WTC11 (cell line): Measurements from ENCODE around the gene DUSP5. TPM values are rescaled to one million over a fixed set of nuclear protein-coding genes. Genes with fewer than 3 reads are reported as not detected.

Experiments
- ATAC-seq: fragments of 200-7000 bp; cut with Tn5 transposase; 2 replicates; pipeline ENCODE4 v1.10.0; 2021; ENCODE audit warnings: mild to moderate bottlenecking, moderate library complexity
- CTCF ChIA-PET: fragments of 300-600 bp; sonication (Branson Sonifier 250); formaldehyde crosslinking; loops from one replicate; lab custom pipeline; 2021; ENCODE audit warnings: antibody characterized with exemption; lab: Charles Lee
- POLR2A ChIA-PET: fragments of 350-600 bp; sonication (Branson Sonifier 250); formaldehyde crosslinking; loops from one replicate; lab custom pipeline; 2021; ENCODE audit warnings: antibody characterized with exemption; lab: Charles Lee
- DNase-seq: peaks from one replicate; pipeline ENCODE4 v3.0.0; 2021; ENCODE audit warnings: low spot score
- H3K27ac Mint-ChIP-seq: 2 replicates; pipeline ENCODE4 v1.8.0; 2021; ENCODE audit warnings: mixed read lengths
- H3K27me3 Mint-ChIP-seq: 2 replicates; pipeline ENCODE4 v1.8.0; 2021; ENCODE audit warnings: low read depth, mild to moderate bottlenecking, moderate library complexity, mixed read lengths
- H3K36me3 Mint-ChIP-seq: 2 replicates; pipeline ENCODE4 v1.8.0; 2021; ENCODE audit warnings: mixed read lengths
- H3K4me1 Mint-ChIP-seq: 2 replicates; pipeline ENCODE4 v1.8.0; 2022; ENCODE audit warnings: mixed read lengths
- H3K4me3 Mint-ChIP-seq: 2 replicates; pipeline ENCODE4 v1.8.0; 2021; ENCODE audit warnings: mild to moderate bottlenecking, moderate library complexity, mixed read lengths
- H3K9me3 Mint-ChIP-seq: 2 replicates; pipeline ENCODE4 v1.8.0; 2021; ENCODE audit warnings: mixed read lengths
- CBFB ChIP-seq: sonication (generic); formaldehyde crosslinking; IDR thresholded peaks from 2 replicates; pipeline ENCODE4 v1.8.1; 2022; ENCODE audit warnings: mild to moderate bottlenecking, low read depth, missing genetic modification reagents
- CREB1 ChIP-seq: sonication (generic); formaldehyde crosslinking; IDR thresholded peaks from 2 replicates; pipeline ENCODE4 v1.8.0; 2023; ENCODE audit warnings: mild to moderate bottlenecking, missing genetic modification reagents
- ELF4 ChIP-seq: sonication (generic); formaldehyde crosslinking; IDR thresholded peaks from 2 replicates; pipeline ENCODE4 v1.8.1; 2022; ENCODE audit warnings: low read depth, mild to moderate bottlenecking, moderate library complexity, missing genetic modification reagents
- EMX1 ChIP-seq: fragments of 250-450 bp; sonication (Bioruptor Pico); IDR thresholded peaks from 2 replicates; pipeline ENCODE4 v1.8.0; 2021; ENCODE audit warnings: mild to moderate bottlenecking
- ESRRA ChIP-seq: sonication (generic); formaldehyde crosslinking; IDR thresholded peaks from 2 replicates; pipeline ENCODE4 v1.8.1; 2022; ENCODE audit warnings: mild to moderate bottlenecking, missing genetic modification reagents, borderline replicate concordance
- IRF2 ChIP-seq: sonication (generic); formaldehyde crosslinking; IDR thresholded peaks from 2 replicates; pipeline ENCODE4 v1.8.0; 2022; ENCODE audit warnings: low read depth, missing genetic modification reagents, borderline replicate concordance
- NFE2L1 ChIP-seq: sonication (generic); formaldehyde crosslinking; IDR thresholded peaks from 2 replicates; pipeline ENCODE4 v1.8.1; 2023; ENCODE audit warnings: missing genetic modification reagents
- NR3C1 ChIP-seq: sonication (generic); formaldehyde crosslinking; conservative IDR thresholded peaks from 2 replicates; pipeline ENCODE4 v1.8.1; 2023; ENCODE audit warnings: low read depth, mild to moderate bottlenecking, missing genetic modification reagents
- RELA ChIP-seq: sonication (generic); formaldehyde crosslinking; IDR thresholded peaks from 2 replicates; pipeline ENCODE4 v1.8.1; 2022; ENCODE audit warnings: missing genetic modification reagents, mild to moderate bottlenecking, borderline replicate concordance
- RORB ChIP-seq: fragments of 250-450 bp; sonication (Bioruptor Pico); IDR thresholded peaks from 2 replicates; pipeline ENCODE4 v1.9.0; 2021; ENCODE audit warnings: mild to moderate bottlenecking
- TEAD4 ChIP-seq: sonication (generic); formaldehyde crosslinking; IDR thresholded peaks from 2 replicates; pipeline ENCODE4 v1.8.0; 2022; ENCODE audit warnings: mild to moderate bottlenecking, missing genetic modification reagents
- ZNF396 ChIP-seq: fragments of 250-450 bp; sonication (Bioruptor Pico); IDR thresholded peaks from 2 replicates; pipeline ENCODE4 v1.8.0; 2021; ENCODE audit warnings: mild to moderate bottlenecking, moderate library complexity, borderline replicate concordance
- total RNA-seq: library from RNA; stranded (reverse); gene quantifications from 3 replicates; pipeline ENCODE4 v1.2.3, GENCODE V29; 2021
- TF ChIP-seq, protein P1 (sequence below): sonication (generic); formaldehyde crosslinking; IDR thresholded peaks from 2 replicates; pipeline ENCODE4 v1.8.1; 2022; ENCODE audit warnings: mild to moderate bottlenecking, moderate library complexity, missing genetic modification reagents
- TF ChIP-seq, protein P2 (sequence below): fragments of 250-450 bp; sonication (Bioruptor Pico); IDR thresholded peaks from 2 replicates; pipeline ENCODE4 v1.9.0; 2021; ENCODE audit warnings: mild to moderate bottlenecking
- TF ChIP-seq, protein P3 (sequence below): sonication (generic); formaldehyde crosslinking; IDR thresholded peaks from 2 replicates; pipeline ENCODE4 v1.8.1; 2022; ENCODE audit warnings: missing genetic modification reagents, borderline replicate concordance
- TF ChIP-seq, protein P4 (sequence below): fragments of 250-450 bp; sonication (Bioruptor Pico); IDR thresholded peaks from 2 replicates; pipeline ENCODE4 v1.9.0; 2021; ENCODE audit warnings: mild to moderate bottlenecking, borderline replicate concordance
- TF ChIP-seq, protein P5 (sequence below): sonication (generic); formaldehyde crosslinking; IDR thresholded peaks from 2 replicates; pipeline ENCODE4 v1.8.0; 2023; ENCODE audit warnings: missing genetic modification reagents
- TF ChIP-seq, protein P6 (sequence below): sonication (generic); formaldehyde crosslinking; IDR thresholded peaks from 2 replicates; pipeline ENCODE4 v1.8.1; 2023; ENCODE audit warnings: mild to moderate bottlenecking, moderate library complexity, missing genetic modification reagents
- TF ChIP-seq, protein P7 (sequence below): sonication (generic); formaldehyde crosslinking; IDR thresholded peaks from 2 replicates; pipeline ENCODE4 v1.8.1; 2022; ENCODE audit warnings: low read depth, mild to moderate bottlenecking, moderate library complexity, missing genetic modification reagents, borderline replicate concordance
- TF ChIP-seq, protein P8 (sequence below): sonication (generic); formaldehyde crosslinking; IDR thresholded peaks from 2 replicates; pipeline ENCODE4 v1.8.1; 2023; ENCODE audit warnings: mild to moderate bottlenecking, missing genetic modification reagents

The DUSP5 gene
- total RNA-seq, 1 experiment from 2014 or later = 55.1 TPM

DNA sequence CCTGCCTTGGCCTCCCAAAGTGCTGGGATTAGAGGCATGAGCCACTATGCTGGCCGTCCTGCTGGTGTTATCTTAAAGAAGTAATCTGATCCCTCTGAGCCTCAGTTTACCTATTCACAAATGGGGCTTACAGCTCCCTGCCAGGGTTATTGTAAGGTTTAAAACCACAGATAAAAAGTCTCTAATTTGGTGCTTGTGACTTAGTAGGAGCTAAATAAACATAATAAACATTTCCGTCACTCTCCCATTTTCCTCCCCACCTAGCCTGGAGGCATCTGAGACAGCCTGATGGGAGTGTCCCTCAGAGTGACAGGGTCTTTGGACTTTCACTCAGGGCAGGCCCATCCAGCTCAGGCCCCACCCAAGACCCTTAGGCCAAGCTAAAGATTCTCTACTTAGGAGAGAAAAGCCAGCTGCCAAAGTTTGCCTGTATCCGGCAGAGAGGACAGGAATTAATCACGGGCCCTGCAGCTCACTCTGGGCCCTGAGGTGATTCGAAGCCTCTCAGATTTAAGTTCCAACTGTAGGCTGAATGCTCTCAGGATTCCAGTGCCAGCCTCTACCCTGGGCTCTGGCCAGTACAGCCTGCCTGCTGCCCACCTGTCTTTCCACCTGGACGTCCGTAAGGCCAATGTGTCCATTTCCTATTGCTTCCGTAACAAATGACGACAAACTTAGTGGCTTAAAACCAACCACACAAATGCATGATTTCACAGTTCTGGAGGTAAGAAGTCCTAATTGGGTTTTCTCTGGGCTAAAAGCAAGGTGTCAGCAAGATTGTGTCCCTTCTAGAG lies 21.8 kb upstream of the DUSP5 start:
- H3K4me1 Mint-ChIP-seq = peaks cover 27% of the 10 kb centered on the region
- CTCF ChIA-PET = no interaction called here
- no peak overlapping the region for H3K27ac Mint-ChIP-seq
- H3K27me3 Mint-ChIP-seq = peaks cover 5% of the 10 kb centered on the region
- POLR2A ChIA-PET = interaction anchor here (1.0 kb wide), 1 partner anchor 71 kb away, joined by 3 read pairs; no protein-coding TSS in a partner anchor
- H3K4me3 Mint-ChIP-seq = no peak overlapping the region
- peak; percentile 49 for ATAC-seq
- TF ChIP-seq NR3C1 (CRISPR knock-in tag) (no peak), CBFB (CRISPR knock-in tag) (no peak), EMX1 (CRISPR knock-in tag) (no peak), CREB1 (CRISPR knock-in tag) (no peak), RELA (CRISPR knock-in tag) (no peak), ZNF396 (CRISPR knock-in tag) (no peak), ESRRA (CRISPR knock-in tag) (no peak), NFE2L1 (no peak), ELF4 (CRISPR knock-in tag) (no peak), RORB (CRISPR knock-in tag) (no peak), TEAD4 (no peak), IRF2 (CRISPR knock-in tag) (no peak)
- TF ChIP-seq, protein P1, sequence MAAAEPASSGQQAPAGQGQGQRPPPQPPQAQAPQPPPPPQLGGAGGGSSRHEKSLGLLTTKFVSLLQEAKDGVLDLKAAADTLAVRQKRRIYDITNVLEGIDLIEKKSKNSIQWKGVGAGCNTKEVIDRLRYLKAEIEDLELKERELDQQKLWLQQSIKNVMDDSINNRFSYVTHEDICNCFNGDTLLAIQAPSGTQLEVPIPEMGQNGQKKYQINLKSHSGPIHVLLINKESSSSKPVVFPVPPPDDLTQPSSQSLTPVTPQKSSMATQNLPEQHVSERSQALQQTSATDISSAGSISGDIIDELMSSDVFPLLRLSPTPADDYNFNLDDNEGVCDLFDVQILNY (CRISPR knock-in tag) = no peak
- TF ChIP-seq, protein P2, sequence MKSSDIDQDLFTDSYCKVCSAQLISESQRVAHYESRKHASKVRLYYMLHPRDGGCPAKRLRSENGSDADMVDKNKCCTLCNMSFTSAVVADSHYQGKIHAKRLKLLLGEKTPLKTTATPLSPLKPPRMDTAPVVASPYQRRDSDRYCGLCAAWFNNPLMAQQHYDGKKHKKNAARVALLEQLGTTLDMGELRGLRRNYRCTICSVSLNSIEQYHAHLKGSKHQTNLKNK (CRISPR knock-in tag) = no peak
- TF ChIP-seq, protein P3, sequence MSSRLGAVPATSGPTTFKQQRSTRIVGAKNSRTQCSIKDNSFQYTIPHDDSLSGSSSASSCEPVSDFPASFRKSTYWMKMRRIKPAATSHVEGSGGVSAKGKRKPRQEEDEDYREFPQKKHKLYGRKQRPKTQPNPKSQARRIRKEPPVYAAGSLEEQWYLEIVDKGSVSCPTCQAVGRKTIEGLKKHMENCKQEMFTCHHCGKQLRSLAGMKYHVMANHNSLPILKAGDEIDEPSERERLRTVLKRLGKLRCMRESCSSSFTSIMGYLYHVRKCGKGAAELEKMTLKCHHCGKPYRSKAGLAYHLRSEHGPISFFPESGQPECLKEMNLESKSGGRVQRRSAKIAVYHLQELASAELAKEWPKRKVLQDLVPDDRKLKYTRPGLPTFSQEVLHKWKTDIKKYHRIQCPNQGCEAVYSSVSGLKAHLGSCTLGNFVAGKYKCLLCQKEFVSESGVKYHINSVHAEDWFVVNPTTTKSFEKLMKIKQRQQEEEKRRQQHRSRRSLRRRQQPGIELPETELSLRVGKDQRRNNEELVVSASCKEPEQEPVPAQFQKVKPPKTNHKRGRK (CRISPR knock-in tag) = no peak
- TF ChIP-seq, protein P4, sequence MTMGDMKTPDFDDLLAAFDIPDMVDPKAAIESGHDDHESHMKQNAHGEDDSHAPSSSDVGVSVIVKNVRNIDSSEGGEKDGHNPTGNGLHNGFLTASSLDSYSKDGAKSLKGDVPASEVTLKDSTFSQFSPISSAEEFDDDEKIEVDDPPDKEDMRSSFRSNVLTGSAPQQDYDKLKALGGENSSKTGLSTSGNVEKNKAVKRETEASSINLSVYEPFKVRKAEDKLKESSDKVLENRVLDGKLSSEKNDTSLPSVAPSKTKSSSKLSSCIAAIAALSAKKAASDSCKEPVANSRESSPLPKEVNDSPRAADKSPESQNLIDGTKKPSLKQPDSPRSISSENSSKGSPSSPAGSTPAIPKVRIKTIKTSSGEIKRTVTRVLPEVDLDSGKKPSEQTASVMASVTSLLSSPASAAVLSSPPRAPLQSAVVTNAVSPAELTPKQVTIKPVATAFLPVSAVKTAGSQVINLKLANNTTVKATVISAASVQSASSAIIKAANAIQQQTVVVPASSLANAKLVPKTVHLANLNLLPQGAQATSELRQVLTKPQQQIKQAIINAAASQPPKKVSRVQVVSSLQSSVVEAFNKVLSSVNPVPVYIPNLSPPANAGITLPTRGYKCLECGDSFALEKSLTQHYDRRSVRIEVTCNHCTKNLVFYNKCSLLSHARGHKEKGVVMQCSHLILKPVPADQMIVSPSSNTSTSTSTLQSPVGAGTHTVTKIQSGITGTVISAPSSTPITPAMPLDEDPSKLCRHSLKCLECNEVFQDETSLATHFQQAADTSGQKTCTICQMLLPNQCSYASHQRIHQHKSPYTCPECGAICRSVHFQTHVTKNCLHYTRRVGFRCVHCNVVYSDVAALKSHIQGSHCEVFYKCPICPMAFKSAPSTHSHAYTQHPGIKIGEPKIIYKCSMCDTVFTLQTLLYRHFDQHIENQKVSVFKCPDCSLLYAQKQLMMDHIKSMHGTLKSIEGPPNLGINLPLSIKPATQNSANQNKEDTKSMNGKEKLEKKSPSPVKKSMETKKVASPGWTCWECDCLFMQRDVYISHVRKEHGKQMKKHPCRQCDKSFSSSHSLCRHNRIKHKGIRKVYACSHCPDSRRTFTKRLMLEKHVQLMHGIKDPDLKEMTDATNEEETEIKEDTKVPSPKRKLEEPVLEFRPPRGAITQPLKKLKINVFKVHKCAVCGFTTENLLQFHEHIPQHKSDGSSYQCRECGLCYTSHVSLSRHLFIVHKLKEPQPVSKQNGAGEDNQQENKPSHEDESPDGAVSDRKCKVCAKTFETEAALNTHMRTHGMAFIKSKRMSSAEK (CRISPR knock-in tag) = no peak
- TF ChIP-seq, protein P5, sequence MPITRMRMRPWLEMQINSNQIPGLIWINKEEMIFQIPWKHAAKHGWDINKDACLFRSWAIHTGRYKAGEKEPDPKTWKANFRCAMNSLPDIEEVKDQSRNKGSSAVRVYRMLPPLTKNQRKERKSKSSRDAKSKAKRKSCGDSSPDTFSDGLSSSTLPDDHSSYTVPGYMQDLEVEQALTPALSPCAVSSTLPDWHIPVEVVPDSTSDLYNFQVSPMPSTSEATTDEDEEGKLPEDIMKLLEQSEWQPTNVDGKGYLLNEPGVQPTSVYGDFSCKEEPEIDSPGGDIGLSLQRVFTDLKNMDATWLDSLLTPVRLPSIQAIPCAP (CRISPR knock-in tag) = no peak
- TF ChIP-seq, protein P6, sequence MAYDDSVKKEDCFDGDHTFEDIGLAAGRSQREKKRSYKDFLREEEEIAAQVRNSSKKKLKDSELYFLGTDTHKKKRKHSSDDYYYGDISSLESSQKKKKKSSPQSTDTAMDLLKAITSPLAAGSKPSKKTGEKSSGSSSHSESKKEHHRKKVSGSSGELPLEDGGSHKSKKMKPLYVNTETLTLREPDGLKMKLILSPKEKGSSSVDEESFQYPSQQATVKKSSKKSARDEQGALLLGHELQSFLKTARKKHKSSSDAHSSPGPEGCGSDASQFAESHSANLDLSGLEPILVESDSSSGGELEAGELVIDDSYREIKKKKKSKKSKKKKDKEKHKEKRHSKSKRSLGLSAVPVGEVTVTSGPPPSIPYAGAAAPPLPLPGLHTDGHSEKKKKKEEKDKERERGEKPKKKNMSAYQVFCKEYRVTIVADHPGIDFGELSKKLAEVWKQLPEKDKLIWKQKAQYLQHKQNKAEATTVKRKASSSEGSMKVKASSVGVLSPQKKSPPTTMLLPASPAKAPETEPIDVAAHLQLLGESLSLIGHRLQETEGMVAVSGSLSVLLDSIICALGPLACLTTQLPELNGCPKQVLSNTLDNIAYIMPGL (CRISPR knock-in tag) = no peak
- TF ChIP-seq, protein P7, sequence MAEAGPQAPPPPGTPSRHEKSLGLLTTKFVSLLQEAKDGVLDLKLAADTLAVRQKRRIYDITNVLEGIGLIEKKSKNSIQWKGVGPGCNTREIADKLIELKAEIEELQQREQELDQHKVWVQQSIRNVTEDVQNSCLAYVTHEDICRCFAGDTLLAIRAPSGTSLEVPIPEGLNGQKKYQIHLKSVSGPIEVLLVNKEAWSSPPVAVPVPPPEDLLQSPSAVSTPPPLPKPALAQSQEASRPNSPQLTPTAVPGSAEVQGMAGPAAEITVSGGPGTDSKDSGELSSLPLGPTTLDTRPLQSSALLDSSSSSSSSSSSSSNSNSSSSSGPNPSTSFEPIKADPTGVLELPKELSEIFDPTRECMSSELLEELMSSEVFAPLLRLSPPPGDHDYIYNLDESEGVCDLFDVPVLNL (CRISPR knock-in tag) = no peak
- TF ChIP-seq, protein P8, sequence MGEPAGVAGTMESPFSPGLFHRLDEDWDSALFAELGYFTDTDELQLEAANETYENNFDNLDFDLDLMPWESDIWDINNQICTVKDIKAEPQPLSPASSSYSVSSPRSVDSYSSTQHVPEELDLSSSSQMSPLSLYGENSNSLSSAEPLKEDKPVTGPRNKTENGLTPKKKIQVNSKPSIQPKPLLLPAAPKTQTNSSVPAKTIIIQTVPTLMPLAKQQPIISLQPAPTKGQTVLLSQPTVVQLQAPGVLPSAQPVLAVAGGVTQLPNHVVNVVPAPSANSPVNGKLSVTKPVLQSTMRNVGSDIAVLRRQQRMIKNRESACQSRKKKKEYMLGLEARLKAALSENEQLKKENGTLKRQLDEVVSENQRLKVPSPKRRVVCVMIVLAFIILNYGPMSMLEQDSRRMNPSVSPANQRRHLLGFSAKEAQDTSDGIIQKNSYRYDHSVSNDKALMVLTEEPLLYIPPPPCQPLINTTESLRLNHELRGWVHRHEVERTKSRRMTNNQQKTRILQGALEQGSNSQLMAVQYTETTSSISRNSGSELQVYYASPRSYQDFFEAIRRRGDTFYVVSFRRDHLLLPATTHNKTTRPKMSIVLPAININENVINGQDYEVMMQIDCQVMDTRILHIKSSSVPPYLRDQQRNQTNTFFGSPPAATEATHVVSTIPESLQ = no peak
- H3K36me3 Mint-ChIP-seq = no peaks in the 10 kb centered on the region; the same call in 1 of the 2 replicates
- DNase-seq = no peak
- no peaks in the 10 kb centered on the region for H3K9me3 Mint-ChIP-seq
